Effector CD4-positive, alpha-beta T cell (primary cell): ENCODE measurements around the gene ASH1L.
"Not testable (repeated sequence)": the region's sequence is repeated elsewhere in the genome, so short reads cannot be mapped to it uniquely, and the experiment has no call there.

Source experiments
- DNase-seq: peaks from one replicate; pipeline ENCODE4 v3.0.0-alpha.2; 2020

Gene ASH1L

GRCh38 chr1:155433128-155433830 is 129.3 kb downstream of the ASH1L start:
- not testable (repeated sequence) for DNase-seq

DNA sequence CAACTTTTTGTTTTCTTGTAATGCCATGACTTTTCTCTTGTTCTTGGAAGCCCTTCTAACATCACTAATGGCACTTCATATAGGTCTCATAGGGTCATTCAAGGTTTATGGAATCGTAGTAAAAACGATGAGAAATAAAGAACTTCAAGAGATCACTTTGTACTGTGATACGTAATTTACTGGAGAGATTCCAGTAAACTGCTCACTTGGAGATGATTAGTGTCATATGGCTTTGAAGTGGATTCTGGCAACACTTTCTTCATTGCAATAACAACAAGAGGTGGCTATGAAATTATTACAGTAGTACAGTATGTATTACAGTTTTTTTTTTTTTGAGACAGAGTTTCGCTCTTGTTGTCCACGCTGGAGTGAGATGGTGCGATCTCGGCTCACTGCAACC is 138.5 kb downstream of the ASH1L start:
- DNase-seq, result no peak

- no peak for DNase-seq
These were observed 141.8 kb downstream of the ASH1L start for GRCh38 chr1:155420788-155421187.

DNA sequence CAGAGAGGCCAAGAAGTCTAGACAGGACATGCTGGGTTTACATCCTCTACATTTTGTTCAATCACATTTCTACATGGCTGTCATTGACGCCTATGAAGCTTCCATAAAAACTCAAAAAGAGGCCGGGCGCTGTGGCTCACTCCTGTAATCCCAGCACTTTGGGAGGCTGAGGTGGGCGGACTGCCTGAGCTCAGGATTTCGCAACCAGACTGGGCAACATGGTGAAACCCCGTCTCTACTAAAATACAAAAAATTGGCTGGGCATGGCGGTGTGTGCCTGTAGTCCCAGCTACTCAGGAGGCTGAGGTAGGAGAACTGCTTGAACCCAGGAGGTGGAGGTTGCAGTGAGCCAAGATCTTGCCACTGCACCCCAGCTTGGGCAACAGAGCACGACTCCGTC is 150.8 kb downstream of the ASH1L start:
- DNase-seq, result not testable (repeated sequence)

GRCh38 chr1:155410931-155411330 is 151.7 kb downstream of the ASH1L start:
- no peak for DNase-seq

GRCh38 chr1:155396874-155397476 is 165.6 kb downstream of the ASH1L start:
- DNase-seq, result no peak

GRCh38 chr1:155392898-155393411 is 169.6 kb downstream of the ASH1L start:
- DNase-seq, result no peak

DNA sequence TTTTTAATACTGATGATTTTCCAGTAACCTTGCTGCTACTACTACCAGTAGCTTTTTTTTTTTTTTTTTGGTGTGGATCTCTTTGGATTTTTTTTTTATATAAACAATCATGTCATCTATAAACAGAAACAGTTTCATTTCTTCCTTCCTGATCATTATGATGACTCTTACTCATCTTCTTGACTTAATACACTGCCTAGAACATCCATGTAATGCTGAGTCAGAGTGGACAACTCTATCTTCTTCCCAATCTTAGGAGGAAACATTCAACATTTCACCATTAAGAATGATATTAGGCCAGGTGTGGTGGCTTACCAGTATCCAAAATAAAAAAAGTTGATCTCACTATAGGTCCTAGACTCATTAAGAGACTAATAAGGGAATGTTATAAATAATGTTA is 172.8 kb downstream of the ASH1L start:
- DNase-seq, result no peak

DNA sequence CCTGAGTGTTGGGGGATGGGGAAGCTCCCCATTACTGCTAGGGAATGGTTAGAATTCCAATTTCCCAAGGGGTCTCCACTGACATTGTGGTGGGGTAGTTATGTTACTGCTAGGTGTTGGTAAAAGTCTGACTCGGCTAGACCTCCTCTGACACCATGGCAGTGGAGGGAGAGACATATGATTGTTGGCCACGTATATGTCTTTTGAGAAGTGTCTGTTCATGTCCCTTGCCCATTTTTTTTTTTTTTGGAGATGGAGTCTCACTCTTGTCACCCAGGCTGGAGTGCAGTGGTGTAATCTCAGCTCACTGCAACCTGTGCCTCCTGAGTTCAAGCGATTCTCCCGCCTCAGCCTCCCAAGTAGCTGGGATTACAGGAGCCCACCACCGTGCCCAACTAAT is 176.8 kb downstream of the ASH1L start:
- DNase-seq, result not testable (repeated sequence)

- no peak for DNase-seq
These were observed 179.2 kb downstream of the ASH1L start for GRCh38 chr1:155383406-155383805.

DNA sequence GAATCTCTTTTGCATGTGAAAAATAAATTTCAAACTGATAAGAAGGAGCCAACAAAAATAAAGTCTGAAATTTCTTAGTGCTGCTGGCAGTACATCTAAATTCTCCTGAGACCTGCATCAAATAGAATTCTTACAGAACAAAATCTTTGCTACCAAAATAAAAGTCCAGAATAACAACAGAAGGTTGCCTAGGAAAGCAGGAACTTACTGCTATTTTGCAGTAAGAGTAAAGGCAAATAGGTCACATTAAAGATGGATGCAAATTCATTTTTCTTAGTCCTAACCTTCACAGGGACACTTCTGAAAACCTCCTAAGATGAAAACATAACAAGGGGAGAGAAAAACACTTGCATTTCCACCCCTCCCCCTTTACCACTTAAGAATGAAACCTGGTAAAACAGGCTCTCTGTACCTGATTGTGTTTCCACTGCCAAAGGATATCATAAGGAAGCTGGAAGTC is 182.9 kb downstream of the ASH1L start:
- DNase-seq, result no peak

DNA sequence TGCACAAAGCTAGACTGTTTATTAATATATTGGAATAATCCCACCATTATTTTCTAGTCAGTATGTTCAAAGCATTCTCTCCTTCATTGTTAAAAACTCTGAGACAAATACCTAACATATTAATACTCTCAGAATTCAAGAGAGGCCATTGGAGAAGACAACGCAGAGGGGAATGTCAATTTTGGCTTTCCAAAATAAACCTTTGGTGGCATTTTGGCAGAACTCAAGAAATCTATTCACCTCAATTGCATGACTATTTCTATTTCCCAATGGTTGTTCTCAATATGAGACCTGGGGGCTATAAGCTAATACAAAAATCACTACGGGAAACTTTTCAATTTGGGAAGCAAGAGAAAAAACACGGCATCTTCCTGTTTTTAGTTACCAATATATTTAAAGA is 183.4 kb downstream of the ASH1L start:
- no peak for DNase-seq

DNA sequence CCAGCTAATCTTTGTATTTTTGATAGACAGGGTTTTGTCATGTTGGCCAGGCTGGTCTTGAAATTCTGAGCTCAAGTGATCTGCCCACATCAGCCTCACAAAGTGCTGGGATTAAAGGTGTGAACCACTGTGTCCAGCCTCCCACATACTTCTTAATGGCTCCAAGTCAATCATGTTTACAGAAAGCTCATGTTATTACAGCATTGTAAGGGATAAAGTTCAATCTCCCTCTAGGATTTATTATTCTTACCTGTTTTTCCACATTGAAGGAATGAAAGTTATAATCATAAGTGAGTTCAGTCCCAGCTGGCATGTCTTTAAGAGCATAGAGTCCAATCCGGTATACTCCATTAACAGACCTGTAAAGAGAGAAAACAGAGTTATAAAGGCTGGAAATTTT is 202.6 kb downstream of the ASH1L start:
- DNase-seq, result no peak

DNA sequence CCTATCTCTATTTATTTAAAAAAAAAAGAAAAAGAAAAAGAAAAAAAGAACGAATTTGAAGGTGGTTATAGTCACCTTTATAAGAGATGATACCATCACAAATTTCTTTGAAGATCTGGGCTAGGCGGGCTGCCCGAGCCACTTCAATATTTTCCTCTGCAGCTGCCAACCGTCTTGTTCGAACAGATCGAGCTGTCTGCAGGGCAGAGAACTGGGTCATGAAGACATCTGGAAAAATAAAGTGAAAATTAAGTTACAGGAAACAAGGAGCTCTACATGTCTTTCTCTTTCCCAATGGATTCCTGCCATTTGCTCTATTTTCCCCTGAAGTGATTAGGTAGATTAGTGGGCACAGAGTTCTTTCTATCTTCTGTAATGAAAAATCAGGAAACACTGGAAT is 210.0 kb downstream of the ASH1L start:
- no peak for DNase-seq

- DNase-seq, result no peak
These were observed 219.8 kb downstream of the ASH1L start for GRCh38 chr1:155342842-155343241.

GRCh38 chr1:155339515-155340097 is 223.0 kb downstream of the ASH1L start:
- DNase-seq, result no peak

GRCh38 chr1:155334962-155335361 is 227.6 kb downstream of the ASH1L start:
- DNase-seq, result no peak

DNA sequence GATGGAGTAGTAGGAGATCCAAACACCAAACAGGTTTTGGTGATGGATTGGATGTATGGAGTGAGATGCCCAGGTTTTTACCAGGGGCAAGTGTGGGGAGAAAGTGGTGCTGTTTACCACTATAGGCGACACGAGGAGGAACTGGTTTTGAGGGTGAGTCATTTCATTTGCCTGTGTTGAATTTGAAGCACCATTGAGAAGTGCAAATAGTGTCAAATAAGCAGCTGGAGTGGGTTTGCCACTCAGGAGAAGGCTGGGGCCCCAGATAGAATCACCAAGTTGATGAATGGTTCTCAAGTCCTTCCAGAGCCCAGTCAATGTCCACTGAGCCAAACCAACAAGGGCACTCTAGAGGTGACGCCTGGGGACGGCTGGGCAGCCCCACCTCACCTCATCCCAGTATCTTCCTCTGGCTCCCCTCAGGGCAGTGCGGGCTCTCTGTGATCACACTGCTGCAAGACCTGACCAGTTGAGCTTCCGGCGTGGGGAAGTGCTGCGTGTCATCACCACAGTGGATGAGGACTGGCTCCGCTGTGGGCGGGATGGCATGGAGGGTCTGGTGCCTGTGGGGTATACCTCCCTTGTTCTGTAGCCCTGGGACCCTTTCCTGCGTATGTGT is 232.5 kb downstream of the ASH1L start:
- no peak for DNase-seq

DNA sequence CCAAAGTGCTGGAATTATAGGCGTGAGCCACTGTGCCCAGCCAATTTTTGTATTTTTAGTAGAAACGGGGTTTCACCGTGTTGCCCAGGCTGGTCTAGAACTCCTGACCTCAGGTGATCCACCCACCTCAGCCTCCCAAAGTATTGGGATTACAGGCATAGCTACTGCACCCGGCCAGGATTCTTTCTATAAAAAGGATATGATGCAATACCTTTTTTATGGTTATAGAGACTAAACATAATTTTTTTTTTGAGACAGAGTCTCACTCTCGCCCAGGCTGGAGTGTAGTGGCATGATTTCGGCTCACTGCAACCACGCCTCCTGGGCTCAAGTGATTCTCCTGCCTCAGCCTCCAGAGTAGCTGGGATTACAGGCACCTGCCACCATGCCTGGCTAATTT is 233.7 kb downstream of the ASH1L start:
- not testable (repeated sequence) for DNase-seq

DNA sequence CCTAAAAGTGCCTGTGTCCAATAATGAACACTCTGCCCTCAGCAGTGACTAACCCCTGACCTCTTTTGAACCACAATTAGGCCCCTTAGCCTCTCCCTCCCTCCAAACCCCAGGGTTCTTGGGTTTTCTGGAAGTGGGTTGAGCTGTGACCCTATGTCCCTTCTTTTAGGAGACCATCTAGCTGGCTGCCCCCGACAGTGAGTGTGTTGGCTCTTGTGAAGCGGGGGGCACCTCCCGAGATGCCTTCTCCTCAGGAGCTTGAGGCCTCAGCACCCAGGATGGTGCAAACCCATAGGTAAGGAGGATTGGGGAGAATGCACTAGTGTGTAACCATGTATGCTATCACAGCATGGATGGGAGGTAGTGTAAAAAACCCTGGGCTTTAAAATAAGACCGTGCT is 234.6 kb downstream of the ASH1L start:
- no peak for DNase-seq

GRCh38 chr1:155326631-155327037 is 236.0 kb downstream of the ASH1L start:
- no peak for DNase-seq

DNA sequence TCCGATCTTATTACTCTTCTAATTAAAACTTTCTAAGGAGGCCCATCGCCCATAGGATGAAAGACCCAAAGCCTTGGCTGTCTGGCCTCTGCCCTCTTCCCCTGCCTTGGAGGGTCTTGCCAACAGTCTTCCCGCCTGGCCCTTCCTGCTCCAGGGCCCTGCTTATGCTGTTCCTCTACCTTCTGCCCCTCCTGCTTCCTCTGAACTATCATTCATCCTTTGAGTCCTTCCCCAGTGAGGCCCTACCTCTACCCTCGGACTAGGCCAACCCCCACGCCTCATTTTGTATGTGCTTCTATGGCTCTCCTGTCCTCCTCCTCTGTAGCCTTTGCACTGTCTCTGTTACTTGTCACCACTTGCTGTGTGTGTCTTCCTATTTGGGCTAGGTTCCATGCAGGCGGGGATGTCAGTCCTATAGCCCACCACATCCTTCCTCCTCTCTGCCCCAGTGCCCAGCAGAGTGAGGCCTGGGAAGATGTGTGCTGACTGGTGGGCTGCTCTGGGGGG is 236.5 kb downstream of the ASH1L start:
- DNase-seq, result no peak

DNA sequence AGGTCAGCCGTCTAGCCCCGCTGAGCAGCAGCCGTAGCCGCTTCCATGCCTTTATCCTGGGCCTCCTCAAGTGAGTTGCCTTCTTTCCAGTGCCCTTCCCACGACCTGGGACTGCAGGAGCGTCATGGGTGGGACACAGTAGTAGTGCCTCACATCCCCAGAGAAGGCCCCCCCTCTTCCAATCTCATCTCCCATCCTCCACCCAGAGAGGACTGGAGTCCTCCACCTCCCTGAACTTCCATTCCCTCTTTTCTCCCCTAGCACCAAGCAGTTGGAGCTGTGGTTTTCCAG is 237.1 kb downstream of the ASH1L start:
- no peak for DNase-seq
